HepG2 (cell line): ENCODE data around the gene DDX50. TPM values are rescaled to one million over a fixed set of nuclear protein-coding genes. Genes with fewer than 3 reads are reported as not detected.

ENCODE experiments used
- AGO1 ChIP-seq: fragments of 200-400 bp; formaldehyde crosslinking; IDR thresholded peaks from 2 replicates; pipeline ENCODE4 v1.6.1; 2017; ENCODE audit warnings: mild to moderate bottlenecking, low read depth, low read length, moderate library complexity; ENCODE audit not compliant: poor library complexity, severe bottlenecking
- DNMT3B ChIP-seq: conservative IDR thresholded peaks from 2 replicates; pipeline ENCODE4 v1.6.1; 2016; ENCODE audit warnings: missing biosample characterization, control low read depth
- EP300 ChIP-seq, 3 experiments: sonication (generic) in 1 of 3; formaldehyde crosslinking in 1 of 3; IDR thresholded peaks; 2 replicates each; pipeline versions ENCODE4 v1.5.1 to v1.6.1; 2011 to 2020; ENCODE audit warnings: low read depth in 2 of 3, low read length in 2 of 3, borderline replicate concordance in 1 of 3, improper control_type of control experiment in 1 of 3, mild to moderate bottlenecking in 1 of 3, missing genetic modification reagents in 1 of 3, moderate library complexity in 1 of 3
- HMG20A ChIP-seq: IDR thresholded peaks from 2 replicates; pipeline ENCODE4 v1.6.1; 2016; ENCODE audit warnings: borderline replicate concordance
- HNF4A ChIP-seq: sonication (generic); formaldehyde crosslinking; IDR thresholded peaks from 2 replicates; pipeline ENCODE4 v1.4.0; 2020; ENCODE audit warnings: missing genetic modification reagents
- KLF16 ChIP-seq, 2 experiments: sonication (generic) in 1 of 2; formaldehyde crosslinking in 1 of 2; IDR thresholded peaks; 2 replicates each; pipeline versions ENCODE4 v1.6.1 to v1.8.0; 2016 to 2023; ENCODE audit warnings: missing genetic modification reagents in 2 of 2, missing compliant biosample characterization in 1 of 2
- MXD1 ChIP-seq: sonication (generic); formaldehyde crosslinking; IDR thresholded peaks from 2 replicates; pipeline ENCODE4 v1.4.0; 2020; ENCODE audit warnings: mild to moderate bottlenecking, missing genetic modification reagents
- NONO ChIP-seq, 2 experiments: fragments of 450-650 bp in 1 of 2; sonication (generic) in 1 of 2; formaldehyde crosslinking in 1 of 2; IDR thresholded peaks in 1 of 2; conservative IDR thresholded peaks in 1 of 2; 2 replicates each; pipeline versions ENCODE4 v1.6.1 to v1.8.0; 2017 to 2022; ENCODE audit warnings: mild to moderate bottlenecking in 1 of 2, missing genetic modification reagents in 1 of 2, moderate library complexity in 1 of 2
- SALL1 ChIP-seq: sonication (generic); formaldehyde crosslinking; IDR thresholded peaks from 2 replicates; pipeline ENCODE4 v1.8.0; 2022; ENCODE audit warnings: mild to moderate bottlenecking, missing genetic modification reagents
- SIN3B ChIP-seq: fragments of 150-350 bp; IDR thresholded peaks from 2 replicates; pipeline ENCODE4 v1.6.1; 2014; ENCODE audit warnings: low read length
- SP5 ChIP-seq: IDR thresholded peaks from 2 replicates; pipeline ENCODE4 v1.6.1; 2016; ENCODE audit warnings: low read depth, borderline replicate concordance
- SPEN ChIP-seq: sonication (generic); formaldehyde crosslinking; IDR thresholded peaks from 2 replicates; pipeline ENCODE4 v1.5.1; 2020; ENCODE audit warnings: low read depth, mild to moderate bottlenecking, missing genetic modification reagents
- TFAP4 ChIP-seq: sonication (generic); IDR thresholded peaks from 2 replicates; pipeline ENCODE4 v1.6.1; 2016; ENCODE audit warnings: low read depth, borderline replicate concordance
- ZNF281 ChIP-seq: sonication (generic); formaldehyde crosslinking; IDR thresholded peaks from 2 replicates; pipeline ENCODE4 v1.4.0; 2020; ENCODE audit warnings: missing genetic modification reagents, borderline replicate concordance
- ZNF441 ChIP-seq: sonication (generic); formaldehyde crosslinking; IDR thresholded peaks from 2 replicates; pipeline ENCODE4 v1.7.0; 2021; ENCODE audit warnings: missing genetic modification reagents, borderline replicate concordance
- ZNF513 ChIP-seq: sonication (generic); formaldehyde crosslinking; conservative IDR thresholded peaks from 2 replicates; pipeline ENCODE4 v1.5.0; 2020; ENCODE audit warnings: missing genetic modification reagents
- ZNF557 ChIP-seq: sonication (generic); formaldehyde crosslinking; IDR thresholded peaks from 2 replicates; pipeline ENCODE4 v1.4.0; 2020; ENCODE audit warnings: missing genetic modification reagents
- ZNF615 ChIP-seq: sonication (generic); formaldehyde crosslinking; IDR thresholded peaks from 2 replicates; pipeline ENCODE4 v1.5.0; 2020; ENCODE audit warnings: mild to moderate bottlenecking, missing genetic modification reagents, borderline replicate concordance
- ZNF878 ChIP-seq: sonication (generic); formaldehyde crosslinking; IDR thresholded peaks from 2 replicates; pipeline ENCODE4 v1.8.1; 2023; ENCODE audit warnings: mild to moderate bottlenecking, missing genetic modification reagents, moderate library complexity
- polyA plus RNA-seq, 8 experiments: library from polyadenylated mRNA; depleted of rRNA in 3 of 8; stranded (reverse) in 7 of 8; unstranded in 1 of 8; fragments of >200 nt; fragmentation: Illumina TruSeq in 4 of 8; extraction: Trizol in 4 of 8; gene quantifications; 2 replicates each; pipeline versions ENCODE4 v1.2.1 to v1.2.3, GENCODE V29; 2011 to 2016; ENCODE audit warnings: low read depth in 4 of 8, missing spikeins in 1 of 8, mixed read lengths in 1 of 8; ENCODE audit not compliant: insufficient read depth in 1 of 8
- total RNA-seq, 5 experiments: library from RNA; depleted of rRNA; stranded (reverse); fragments of >200 nt; fragmentation: Illumina TruSeq; extraction: Trizol; gene quantifications; 2 replicates each; pipeline ENCODE4 v1.2.3, GENCODE V29; 2016; ENCODE audit warnings: low read depth in 1 of 5

The DDX50 gene
- total and polyA plus RNA-seq, 2 of the 13 experiments (the other 11 are each of a cell fraction or from before 2014, with no cell fraction given): 19.0 to 38.2 TPM

- TF ChIP-seq TFAP4 (peak; percentile 44; the same call in 1 of the 2 replicates), SIN3B (no peak), HNF4A (CRISPR knock-in tag) (peak; percentile 52), ZNF441 (no peak), SP5 (no peak), SALL1 (CRISPR knock-in tag) (0 out of 2 replicates have a peak, but pooled peaks have one; percentile 17), ZNF281 (peak; percentile 73; the same call in 1 of the 2 replicates), EP300 (IDR thresholded peaks at IDR 0.05; ENCODE audit: low read depth in 2 of 2, low read length in 2 of 2) (0 out of 4 replicates have a peak, but pooled peaks of 1 of the 2 experiments have one; percentile 25), EP300 (CRISPR knock-in tag; IDR thresholded peaks at IDR 0.05; ENCODE audit: borderline replicate concordance) (no peak), NONO (IDR thresholded peaks at IDR 0.05) (no peak), NONO (CRISPR knock-in tag; conservative IDR thresholded peaks at IDR 0.05) (0 out of 2 replicates have a peak, but pooled peaks have one; percentile 14), ZNF878 (CRISPR knock-in tag) (no peak), MXD1 (CRISPR knock-in tag) (no peak), ZNF615 (0 out of 2 replicates have a peak, but pooled peaks have one; percentile 37), KLF16 (CRISPR knock-in tag; IDR thresholded peaks at IDR 0.05) (0 out of 4 replicates have a peak, but pooled peaks of 1 of the 2 experiments have one; percentile 20), HMG20A (CRISPR knock-in tag) (no peak), ZNF513 (CRISPR knock-in tag) (no peak), SPEN (CRISPR knock-in tag) (no peak), ZNF557 (CRISPR knock-in tag) (no peak), DNMT3B (CRISPR knock-in tag) (no peak), AGO1 (no peak)
Measured at GRCh38 chr10:68871105-68871711, 29.9 kb upstream of the DDX50 start (continued).
